ENCODE results near the gene RGS19.

Gene RGS19

DNA sequence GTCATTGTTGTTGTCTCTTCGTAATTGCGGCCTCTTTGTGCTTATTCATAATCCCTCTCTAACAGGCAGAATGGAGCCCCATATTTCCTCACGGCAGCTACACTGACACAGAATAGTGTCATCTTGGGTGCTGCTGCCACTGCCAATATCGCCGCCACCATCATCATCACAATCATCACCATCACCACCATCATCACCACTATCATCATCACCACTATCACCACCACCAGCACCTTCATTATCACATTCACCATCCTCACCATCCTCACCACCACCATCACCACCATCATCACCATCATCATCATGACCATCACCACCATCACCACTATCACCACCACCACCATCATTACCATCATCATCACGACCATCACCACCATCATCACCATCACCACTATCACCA lies 17.2 kb upstream of the RGS19 start:
- TF ChIP-seq, protein P1, sequence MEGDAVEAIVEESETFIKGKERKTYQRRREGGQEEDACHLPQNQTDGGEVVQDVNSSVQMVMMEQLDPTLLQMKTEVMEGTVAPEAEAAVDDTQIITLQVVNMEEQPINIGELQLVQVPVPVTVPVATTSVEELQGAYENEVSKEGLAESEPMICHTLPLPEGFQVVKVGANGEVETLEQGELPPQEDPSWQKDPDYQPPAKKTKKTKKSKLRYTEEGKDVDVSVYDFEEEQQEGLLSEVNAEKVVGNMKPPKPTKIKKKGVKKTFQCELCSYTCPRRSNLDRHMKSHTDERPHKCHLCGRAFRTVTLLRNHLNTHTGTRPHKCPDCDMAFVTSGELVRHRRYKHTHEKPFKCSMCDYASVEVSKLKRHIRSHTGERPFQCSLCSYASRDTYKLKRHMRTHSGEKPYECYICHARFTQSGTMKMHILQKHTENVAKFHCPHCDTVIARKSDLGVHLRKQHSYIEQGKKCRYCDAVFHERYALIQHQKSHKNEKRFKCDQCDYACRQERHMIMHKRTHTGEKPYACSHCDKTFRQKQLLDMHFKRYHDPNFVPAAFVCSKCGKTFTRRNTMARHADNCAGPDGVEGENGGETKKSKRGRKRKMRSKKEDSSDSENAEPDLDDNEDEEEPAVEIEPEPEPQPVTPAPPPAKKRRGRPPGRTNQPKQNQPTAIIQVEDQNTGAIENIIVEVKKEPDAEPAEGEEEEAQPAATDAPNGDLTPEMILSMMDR (IDR thresholded peaks at IDR 0.05; ENCODE audit: low read depth, low read length): no peak
- H3K27me3 ChIP-seq (ENCODE audit: insufficient read depth, low read depth, severe bottlenecking): no peaks in the 10 kb centered on the region
- no peak overlapping the region for H3K27ac ChIP-seq
- no peak overlapping the region for H3K4me3 ChIP-seq (ENCODE audit: low read depth, low read length)
- no peak for DNase-seq
- no peaks in the 10 kb centered on the region for H3K9me3 ChIP-seq (ENCODE audit: severe bottlenecking)
- H3K36me3 ChIP-seq: no peaks in the 10 kb centered on the region

GRCh38 chr20:64095927-64096326 lies 16.6 kb upstream of the RGS19 start:
- no peaks in the 10 kb centered on the region for H3K9me3 ChIP-seq (ENCODE audit: severe bottlenecking)
- TF ChIP-seq, protein P1 (IDR thresholded peaks at IDR 0.05; ENCODE audit: low read depth, low read length): no peak
- H3K27me3 ChIP-seq (ENCODE audit: insufficient read depth, low read depth, severe bottlenecking): no peaks in the 10 kb centered on the region
- DNase-seq: no peak
- H3K36me3 ChIP-seq: no peaks in the 10 kb centered on the region
- H3K27ac ChIP-seq: no peak overlapping the region
- no peak overlapping the region for H3K4me3 ChIP-seq (ENCODE audit: low read depth, low read length)

DNA sequence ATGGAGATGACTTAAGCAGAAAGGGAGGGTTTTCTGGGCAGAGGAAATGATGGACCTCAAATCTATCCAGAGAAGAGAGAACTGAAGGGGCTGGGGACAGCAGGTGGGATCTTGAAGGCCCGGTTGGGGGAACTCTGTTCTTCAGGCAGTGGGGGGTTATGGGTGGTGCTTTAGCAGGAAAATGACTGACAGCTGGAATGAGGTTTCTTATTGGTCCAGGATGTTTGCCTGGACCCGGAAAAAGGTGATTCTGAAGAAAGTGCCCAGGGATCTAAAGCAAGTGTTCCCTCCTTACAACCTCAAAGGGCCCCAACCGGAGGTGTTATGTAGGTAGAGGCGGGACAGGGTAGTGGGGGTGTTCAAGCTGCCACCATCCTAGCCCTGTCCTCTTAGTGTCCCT lies 16.1 kb upstream of the RGS19 start:
- no peaks in the 10 kb centered on the region for H3K27me3 ChIP-seq (ENCODE audit: insufficient read depth, low read depth, severe bottlenecking)
- H3K4me3 ChIP-seq (ENCODE audit: low read depth, low read length): no peak overlapping the region
- H3K27ac ChIP-seq: no peak overlapping the region
- H3K36me3 ChIP-seq: no peaks in the 10 kb centered on the region
- DNase-seq: no peak
- no peaks in the 10 kb centered on the region for H3K9me3 ChIP-seq (ENCODE audit: severe bottlenecking)
- TF ChIP-seq, protein P1 (IDR thresholded peaks at IDR 0.05; ENCODE audit: low read depth, low read length): no peak

DNA sequence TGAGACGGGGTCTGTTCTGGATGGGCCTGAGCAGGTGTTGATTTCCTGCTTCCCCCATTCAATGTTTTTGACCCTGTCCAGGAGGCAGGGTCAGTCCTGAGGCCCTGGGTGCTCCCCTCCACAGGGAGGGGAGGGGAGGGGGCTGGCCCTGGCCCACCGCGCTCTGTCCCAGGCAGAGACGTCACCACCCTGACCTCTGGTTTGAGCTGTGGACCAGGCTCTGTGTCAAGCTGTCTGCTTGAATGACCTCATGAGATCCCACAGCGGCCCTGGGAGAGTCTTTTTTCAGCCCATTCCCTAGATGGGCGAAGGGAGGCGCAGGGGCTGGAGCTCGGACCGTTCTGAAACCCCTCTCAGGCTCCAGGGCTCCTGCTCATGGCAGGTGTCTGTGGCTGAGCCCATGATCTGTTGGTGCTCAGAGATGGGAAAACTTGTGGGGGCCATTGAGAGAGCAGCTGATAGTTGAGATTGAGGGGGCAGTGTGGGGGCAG lies 13.7 kb upstream of the RGS19 start:
- Histone ChIP-seq H3K36me3 (no peaks in the 10 kb centered on the region), H3K27ac (no peak overlapping the region), H3K9me3 (ENCODE audit: severe bottlenecking) (no peaks in the 10 kb centered on the region), H3K27me3 (ENCODE audit: insufficient read depth, low read depth, severe bottlenecking) (no peaks in the 10 kb centered on the region), H3K4me3 (ENCODE audit: low read depth, low read length) (peak overlapping the region; percentile 10)
- DNase-seq: peak; percentile 42
- TF ChIP-seq, protein P1 (IDR thresholded peaks at IDR 0.05; ENCODE audit: low read depth, low read length): no peak

DNA sequence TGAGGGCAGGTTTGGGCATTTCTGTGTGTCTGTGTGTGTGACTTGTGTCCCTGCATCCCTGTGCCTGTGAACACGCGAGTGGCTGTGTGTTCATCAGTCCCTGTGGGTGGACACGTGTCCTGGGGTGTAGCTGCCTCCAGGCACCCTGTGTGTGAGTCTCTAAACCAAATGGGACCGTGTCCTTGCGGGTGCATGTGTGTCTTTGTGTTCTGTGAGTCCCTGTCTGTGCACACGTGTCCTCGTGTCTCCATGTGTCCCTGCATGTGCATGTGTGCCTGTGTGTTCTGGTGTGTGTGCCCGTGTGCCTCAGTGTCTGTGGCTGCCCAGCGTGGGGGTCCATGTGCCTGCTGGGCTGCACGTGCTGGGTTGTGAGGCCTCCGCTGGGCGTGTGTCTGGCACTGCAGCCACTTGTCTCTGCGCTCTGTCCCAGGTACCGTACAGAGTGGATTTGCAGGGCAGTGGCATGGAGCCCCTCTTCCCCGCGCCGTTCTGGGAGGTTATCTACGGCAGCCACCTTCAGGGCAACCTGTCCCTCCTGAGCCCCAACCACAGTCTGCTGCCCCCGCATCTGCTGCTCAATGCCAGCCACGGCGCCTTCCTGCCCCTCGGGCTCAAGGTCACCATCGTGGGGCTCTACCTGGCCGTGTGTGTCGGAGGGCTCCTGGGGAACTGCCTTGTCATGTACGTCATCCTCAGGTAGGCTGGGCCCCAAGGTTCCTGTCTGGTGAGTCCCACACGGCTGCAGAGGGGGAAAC lies 13.1 kb upstream of the RGS19 start:
- H3K36me3 ChIP-seq: no peaks in the 10 kb centered on the region
- no peak for DNase-seq

More for the DNA sequence above, 13.1 kb upstream of the RGS19 start:
- Histone ChIP-seq H3K9me3 (ENCODE audit: severe bottlenecking) (no peaks in the 10 kb centered on the region), H3K4me3 (ENCODE audit: low read depth, low read length) (peak overlapping the region; percentile 23), H3K27me3 (ENCODE audit: insufficient read depth, low read depth, severe bottlenecking) (no peaks in the 10 kb centered on the region), H3K27ac (no peak overlapping the region)
- TF ChIP-seq, protein P1 (IDR thresholded peaks at IDR 0.05; ENCODE audit: low read depth, low read length): no peak

Data from WERI-Rb-1 (cell line).